ENCODE measurements around the gene MAP1S. TPM values are rescaled to one million over a fixed set of nuclear protein-coding genes. Genes with fewer than 3 reads are reported as not detected.

Gene MAP1S
- total and polyA plus RNA-seq, 2 of the 13 experiments (the other 11 are each of a cell fraction or from before 2014, with no cell fraction given), result 3.8 to 7.3 TPM

- 82% methylated on average over 8 of the region's 9 CpGs for WGBS (ENCODE audit: low lambda C conversion rate)
- H3K36me3 ChIP-seq (replicated peaks in 1 of 2; ENCODE audit: control insufficient read depth in 1 of 2, insufficient read depth in 2 of 2, low read length in 2 of 2), result no peaks in the 10 kb centered on the region
- ATAC-seq, result no peak
- no peaks in the 10 kb centered on the region for H3K27me3 ChIP-seq (ENCODE audit: control insufficient read depth in 1 of 2, insufficient read depth in 2 of 2, low read length in 2 of 2)
- DNase-seq (ENCODE audit: low spot score), result no peak
- no TSS peak for BruUV-seq (replicated peaks)
- H3K27ac ChIP-seq (ENCODE audit: extremely low read length, insufficient read depth, low read length), result no peak overlapping the region
- no peaks in the 10 kb centered on the region for H4K20me1 ChIP-seq (ENCODE audit: insufficient read depth, low read length)
- no peaks in the 10 kb centered on the region for H3K79me2 ChIP-seq (ENCODE audit: insufficient read depth, low read length)
- H3K4me1 ChIP-seq (ENCODE audit: insufficient read depth, low read length), result peaks cover 24% of the 10 kb centered on the region
- ChIA-PET CTCF (ENCODE audit: low intra/inter-chr PET ratio, low total read pairs) (no interaction called here), POLR2A (no interaction called here)
- TF ChIP-seq ZNF782 (CRISPR knock-in tag; IDR thresholded peaks at IDR 0.05; ENCODE audit: borderline replicate concordance), result no peak
- TF ChIP-seq ATRX (CRISPR knock-in tag; IDR thresholded peaks at IDR 0.05; ENCODE audit: borderline replicate concordance), result no peak
- no peak for TF ChIP-seq RARG (CRISPR knock-in tag; IDR thresholded peaks at IDR 0.05; ENCODE audit: low read depth)
- intact Hi-C loops (cut with micrococcal nuclease; ENCODE audit: unreplicated experiment) (no loop called here), in situ Hi-C loops (cut with HindIII; ENCODE audit: extremely low pct_ligation_motif_present, low pct_unique_long_range_greater_than_20kb) (no loop called here)
- no peak overlapping the region for H3K9ac ChIP-seq (ENCODE audit: insufficient read depth, low read depth, low read length)
- FAIRE-seq, result no peak
- no peak overlapping the region for H3K4me2 ChIP-seq (ENCODE audit: low read depth, low read length)
- no peaks in the 10 kb centered on the region for H3K9me3 ChIP-seq (ENCODE audit: low read length)
- H3K4me3 ChIP-seq (replicated peaks in 1 of 3; ENCODE audit: insufficient read depth in 1 of 3, low read depth in 2 of 3, low read length in 3 of 3), result no peak overlapping the region
- no peak overlapping the region for H2AFZ ChIP-seq (ENCODE audit: low read length)
These were observed 37.8 kb downstream of the MAP1S start for GRCh38 chr19:17757125-17757524.

DNA sequence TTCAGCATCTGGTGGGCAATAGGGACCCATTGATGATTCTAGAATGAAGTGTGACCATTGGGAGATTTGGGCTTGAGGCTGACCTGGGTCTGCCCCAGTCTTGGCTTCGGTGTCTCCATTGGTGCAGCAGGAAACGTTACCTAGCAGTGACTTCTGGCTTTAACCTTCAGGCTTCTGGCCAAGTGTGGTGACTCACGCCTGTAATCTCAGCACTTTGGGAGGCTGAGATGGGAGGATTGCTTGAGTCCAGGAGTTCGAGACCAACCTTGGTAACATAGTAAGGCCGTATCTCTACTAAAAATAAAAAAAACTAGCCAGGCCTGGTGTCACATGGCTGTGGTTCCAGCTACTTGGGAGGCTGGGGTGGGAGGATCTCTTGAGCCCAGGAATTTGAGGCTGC, 39.2 kb downstream of the MAP1S start:
- Histone ChIP-seq H3K4me2 (ENCODE audit: low read depth, low read length) (no peak overlapping the region), H3K27ac (ENCODE audit: extremely low read length, insufficient read depth, low read length) (no peak overlapping the region), H3K4me3 (replicated peaks in 1 of 3; ENCODE audit: insufficient read depth in 1 of 3, low read depth in 2 of 3, low read length in 3 of 3) (no peak overlapping the region), H3K36me3 (replicated peaks in 1 of 2; ENCODE audit: control insufficient read depth in 1 of 2, insufficient read depth in 2 of 2, low read length in 2 of 2) (no peaks in the 10 kb centered on the region), H3K27me3 (ENCODE audit: control insufficient read depth in 1 of 2, insufficient read depth in 2 of 2, low read length in 2 of 2) (no peaks in the 10 kb centered on the region), H3K79me2 (ENCODE audit: insufficient read depth, low read length) (no peaks in the 10 kb centered on the region), H3K9me3 (ENCODE audit: low read length) (no peaks in the 10 kb centered on the region), H2AFZ (ENCODE audit: low read length) (no peak overlapping the region), H3K4me1 (ENCODE audit: insufficient read depth, low read length) (peaks cover 15% of the 10 kb centered on the region), H3K9ac (ENCODE audit: insufficient read depth, low read depth, low read length) (no peak overlapping the region), H4K20me1 (ENCODE audit: insufficient read depth, low read length) (no peaks in the 10 kb centered on the region)
- CTCF ChIA-PET (ENCODE audit: low intra/inter-chr PET ratio, low total read pairs), result no interaction called here
- POLR2A ChIA-PET, result interaction anchor here (0.8 kb wide), 1 partner anchor 101 kb away, joined by 3 read pairs; no protein-coding TSS in a partner anchor
- TF ChIP-seq MBD4 (IDR thresholded peaks at IDR 0.05; ENCODE audit: borderline replicate concordance, low read length) (no peak), RFXAP (CRISPR knock-in tag; IDR thresholded peaks at IDR 0.05; ENCODE audit: borderline replicate concordance) (no peak), ZNF770 (CRISPR knock-in tag; IDR thresholded peaks at IDR 0.05) (0 out of 2 replicates have a peak, but pooled peaks have one; percentile 20)
- 86% methylated on average over 4 of the region's 5 CpGs for WGBS (ENCODE audit: low lambda C conversion rate)
- BruUV-seq (replicated peaks), result no TSS peak
- intact Hi-C loops (cut with micrococcal nuclease; ENCODE audit: unreplicated experiment), result no loop called here
- no peak for DNase-seq (ENCODE audit: low spot score)
- no peak for FAIRE-seq
- no peak for ATAC-seq
- in situ Hi-C loops (cut with HindIII; ENCODE audit: extremely low pct_ligation_motif_present, low pct_unique_long_range_greater_than_20kb), result no loop called here
